BJ (cell line): ENCODE measurements around the gene ZDHHC13. TPM values are rescaled to one million over a fixed set of nuclear protein-coding genes. Genes with fewer than 3 reads are reported as not detected.

Source experiments
- CTCF ChIA-PET: fragments of 350-600 bp; formaldehyde crosslinking; extraction: SDS; loops from one replicate; lab custom pipeline; 2021; ENCODE audit warnings: antibody characterized with exemption, inconsistent platforms; lab: Yijun Ruan, JAX
- POLR2A ChIA-PET: fragments of 300-600 bp; sonication (Branson Sonifier 250); formaldehyde crosslinking; extraction: SDS; loops from one replicate; lab custom pipeline; 2021; ENCODE audit warnings: antibody characterized with exemption; lab: Charles Lee
- DNase-seq: peaks from one replicate; pipeline ENCODE4 v3.0.0-alpha.2; 2011; ENCODE audit warnings: low read depth
- H3K27me3 ChIP-seq: 2 replicates; pipeline ENCODE4 v1.6.0; 2011; ENCODE audit warnings: low read length; ENCODE audit not compliant: control insufficient read depth, insufficient read depth
- H3K36me3 ChIP-seq: 2 replicates; pipeline ENCODE4 v1.5.1; 2011; ENCODE audit warnings: low read length; ENCODE audit not compliant: control insufficient read depth, insufficient read depth
- H3K4me3 ChIP-seq: 2 replicates; pipeline ENCODE4 v1.5.1; 2011; ENCODE audit warnings: low read depth, mild to moderate bottlenecking, control low read depth, low read length
- polyA plus RNA-seq: library from polyadenylated mRNA; depleted of rRNA; stranded (reverse); fragments of >200 nt; gene quantifications from 2 replicates; pipeline ENCODE4 v1.2.3, GENCODE V29; 2011
- TF ChIP-seq, protein P1 (sequence below): IDR thresholded peaks from 2 replicates; pipeline ENCODE4 v1.5.1; 2011; ENCODE audit warnings: low read depth, mild to moderate bottlenecking, control low read depth, inconsistent platforms, low read length, moderate library complexity; ENCODE audit not compliant: insufficient read depth

ZDHHC13 gene
- polyA plus RNA-seq, 1 experiment: 9.3 TPM

DNA sequence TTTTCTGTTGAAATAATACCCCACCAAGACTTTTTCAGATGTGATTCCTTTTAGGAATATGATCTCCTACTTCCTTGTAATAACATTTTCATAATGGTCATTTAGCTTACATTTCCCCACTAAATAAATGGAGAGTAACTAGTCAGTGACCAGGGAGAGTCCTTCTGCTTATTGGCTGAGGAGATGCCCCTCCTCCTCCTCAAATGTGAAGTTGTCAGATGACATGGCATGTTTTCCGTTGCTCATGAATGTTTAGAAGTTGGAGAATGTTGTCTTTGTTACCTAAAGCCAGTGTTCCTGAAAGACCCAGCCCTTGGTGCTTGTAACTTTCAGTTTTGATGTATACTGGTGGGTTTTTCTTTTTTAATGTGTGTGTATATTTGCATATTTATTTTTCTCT, 46.6 kb downstream of the ZDHHC13 start:
- Histone ChIP-seq H3K4me3 (no peak overlapping the region), H3K36me3 (no peaks in the 10 kb centered on the region), H3K27me3 (no peaks in the 10 kb centered on the region)
- ChIA-PET POLR2A (no interaction called here), CTCF (no interaction called here)
- TF ChIP-seq, protein P1, sequence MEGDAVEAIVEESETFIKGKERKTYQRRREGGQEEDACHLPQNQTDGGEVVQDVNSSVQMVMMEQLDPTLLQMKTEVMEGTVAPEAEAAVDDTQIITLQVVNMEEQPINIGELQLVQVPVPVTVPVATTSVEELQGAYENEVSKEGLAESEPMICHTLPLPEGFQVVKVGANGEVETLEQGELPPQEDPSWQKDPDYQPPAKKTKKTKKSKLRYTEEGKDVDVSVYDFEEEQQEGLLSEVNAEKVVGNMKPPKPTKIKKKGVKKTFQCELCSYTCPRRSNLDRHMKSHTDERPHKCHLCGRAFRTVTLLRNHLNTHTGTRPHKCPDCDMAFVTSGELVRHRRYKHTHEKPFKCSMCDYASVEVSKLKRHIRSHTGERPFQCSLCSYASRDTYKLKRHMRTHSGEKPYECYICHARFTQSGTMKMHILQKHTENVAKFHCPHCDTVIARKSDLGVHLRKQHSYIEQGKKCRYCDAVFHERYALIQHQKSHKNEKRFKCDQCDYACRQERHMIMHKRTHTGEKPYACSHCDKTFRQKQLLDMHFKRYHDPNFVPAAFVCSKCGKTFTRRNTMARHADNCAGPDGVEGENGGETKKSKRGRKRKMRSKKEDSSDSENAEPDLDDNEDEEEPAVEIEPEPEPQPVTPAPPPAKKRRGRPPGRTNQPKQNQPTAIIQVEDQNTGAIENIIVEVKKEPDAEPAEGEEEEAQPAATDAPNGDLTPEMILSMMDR: no peak
- DNase-seq: no peak

DNA sequence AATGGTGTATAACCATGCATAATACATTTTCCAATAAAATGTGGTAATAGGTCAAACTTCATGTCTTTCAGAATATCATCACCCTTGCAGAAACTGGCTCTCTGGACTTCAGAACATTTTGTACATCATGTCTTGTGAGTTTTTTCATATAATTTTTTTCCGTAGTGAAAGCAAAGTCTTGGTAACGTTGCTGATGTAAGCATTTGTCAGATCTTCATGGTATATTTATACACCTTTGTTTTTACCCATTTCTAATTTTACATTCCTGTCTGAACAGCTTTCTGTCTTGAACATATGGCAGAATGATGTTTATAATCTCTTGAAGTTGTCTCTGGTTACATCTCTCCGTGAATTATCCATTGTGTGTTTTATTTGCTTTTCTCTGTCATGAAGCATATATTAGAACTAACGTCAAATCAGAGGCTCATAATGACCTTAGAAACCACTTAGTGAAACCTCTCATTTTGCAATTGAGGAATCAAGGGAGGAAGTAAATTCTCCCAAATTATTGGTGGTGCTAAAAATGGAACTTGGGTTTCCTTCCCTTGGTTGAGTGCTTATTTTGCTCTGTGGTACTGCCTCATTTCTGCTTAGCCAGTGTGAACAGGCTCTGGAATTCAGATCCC, 47.4 kb downstream of the ZDHHC13 start:
- Histone ChIP-seq H3K4me3 (no peak overlapping the region), H3K36me3 (no peaks in the 10 kb centered on the region), H3K27me3 (no peaks in the 10 kb centered on the region)
- POLR2A ChIA-PET: no interaction called here
- no peak for DNase-seq
- TF ChIP-seq, protein P1: no peak
- CTCF ChIA-PET: no interaction called here

DNA sequence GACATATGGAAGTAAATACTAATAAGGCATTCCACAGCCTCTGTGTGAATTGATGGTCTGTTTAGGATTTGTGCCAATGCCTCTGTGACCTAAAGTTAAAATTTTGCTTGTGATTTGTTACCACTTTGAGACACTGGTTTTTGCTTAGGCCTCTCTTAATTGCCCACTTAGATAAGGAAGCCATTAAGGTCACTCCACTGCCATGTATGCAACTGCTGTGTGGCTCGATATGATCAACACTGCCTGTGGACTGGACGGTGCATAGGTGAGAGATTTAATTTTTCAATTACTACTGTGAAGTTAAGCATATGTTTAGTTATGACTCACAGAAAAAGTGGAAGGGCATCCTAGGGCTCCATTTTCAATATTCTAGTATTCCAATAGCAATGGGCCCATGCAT, 47.9 kb downstream of the ZDHHC13 start:
- no peak for DNase-seq
- no peak overlapping the region for H3K4me3 ChIP-seq
- no peaks in the 10 kb centered on the region for H3K27me3 ChIP-seq
- CTCF ChIA-PET: no interaction called here
- TF ChIP-seq, protein P1: no peak
- POLR2A ChIA-PET: no interaction called here
- no peaks in the 10 kb centered on the region for H3K36me3 ChIP-seq

DNA sequence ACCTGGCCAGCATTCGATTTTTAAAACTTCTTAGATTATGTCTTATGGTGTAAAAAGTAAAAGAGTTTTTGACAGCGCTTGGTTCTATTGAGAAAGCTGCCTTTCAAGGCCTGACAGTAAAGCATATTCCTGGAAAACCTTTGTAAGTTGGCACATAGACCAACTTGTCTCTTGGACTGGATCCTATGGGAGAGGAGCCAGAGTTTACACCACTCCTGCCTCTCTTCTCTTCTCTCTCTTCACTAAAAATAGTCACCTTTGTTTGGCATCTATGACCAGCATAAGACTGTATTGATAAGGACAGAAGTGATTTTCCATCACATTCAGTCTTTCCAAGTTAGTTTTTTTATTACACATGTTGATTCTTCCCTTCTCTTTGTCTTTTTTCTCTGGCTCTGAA, 51.1 kb downstream of the ZDHHC13 start:
- peaks cover 1% of the 10 kb centered on the region; the same call in 1 of the 2 replicates for H3K36me3 ChIP-seq
- TF ChIP-seq, protein P1: no peak
- H3K27me3 ChIP-seq: no peaks in the 10 kb centered on the region
- ChIA-PET POLR2A (no interaction called here), CTCF (no interaction called here)
- DNase-seq: no peak
- no peak overlapping the region for H3K4me3 ChIP-seq

DNA sequence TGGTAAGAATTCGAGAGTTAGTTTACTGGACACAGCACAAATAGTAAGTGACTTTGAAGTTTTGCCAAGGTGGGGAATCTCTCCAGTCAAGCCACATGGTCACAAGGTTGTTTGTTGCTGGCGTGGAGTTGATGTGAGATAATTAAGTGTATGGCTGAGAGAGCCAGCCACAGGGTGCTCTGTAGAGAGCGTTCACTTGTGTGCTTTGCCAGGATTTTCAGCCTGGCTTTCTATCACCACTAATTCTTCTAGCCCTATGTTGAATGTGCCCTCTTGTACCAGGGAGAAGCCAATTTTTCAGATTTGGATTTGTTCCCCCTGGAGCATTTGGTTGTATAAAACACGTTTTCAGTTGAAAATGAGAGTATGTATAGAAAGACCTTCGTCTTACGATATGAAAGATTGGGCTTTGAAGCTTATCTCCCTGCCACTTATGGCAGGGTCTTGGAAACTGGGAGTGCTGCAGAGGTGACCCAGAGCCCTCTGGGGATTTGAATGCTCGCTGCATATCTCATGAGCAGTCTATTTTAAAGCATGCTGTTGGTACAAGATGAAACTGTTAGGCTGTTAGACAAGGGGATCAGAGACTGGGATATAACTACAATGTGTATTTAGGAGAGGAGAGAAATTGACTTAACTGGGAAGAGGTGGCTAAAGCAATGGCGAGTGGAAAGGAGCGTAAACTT, 56.2 kb downstream of the ZDHHC13 start:
- ChIA-PET POLR2A (no interaction called here), CTCF (no interaction called here)
- TF ChIP-seq, protein P1: no peak
- Histone ChIP-seq H3K36me3 (peaks cover 1% of the 10 kb centered on the region; the same call in 1 of the 2 replicates), H3K4me3 (no peak overlapping the region), H3K27me3 (no peaks in the 10 kb centered on the region)
- DNase-seq: no peak
